Myocyte (in vitro differentiated cells): Measurements from ENCODE around the gene GTPBP2. TPM values are rescaled to one million over a fixed set of nuclear protein-coding genes. Genes with fewer than 3 reads are reported as not detected.
"Not testable (repeated sequence)": the region's sequence is repeated elsewhere in the genome, so short reads cannot be mapped to it uniquely, and the experiment has no call there.

Experiments used
- DNase-seq: peaks from one replicate; pipeline ENCODE4 v3.0.0-alpha.2; 2012; ENCODE audit warnings: low read depth
- polyA plus RNA-seq: library from polyadenylated mRNA; unstranded; fragments of >200 nt; gene quantifications from one replicate; pipeline ENCODE4 v1.2.1, GENCODE V29; 2012; ENCODE audit warnings: missing spikeins
- total RNA-seq: library from RNA; depleted of rRNA; stranded (reverse); fragments of >200 nt; gene quantifications from 2 replicates; pipeline ENCODE4 v1.2.3, GENCODE V29; 2014

The GTPBP2 gene
- total RNA-seq = 33.6 and 35.9 TPM in 2 replicates
- 107 TPM for polyA plus RNA-seq

- DNase-seq = peak; percentile 99
Observed at GRCh38 chr6:43629104-43629504, at the start of gene GTPBP2. Gene GTPBP2, minus strand, starts transcription at chr6:43629264. Its CDS starts 102 bp downstream, at chr6:43629162.

GRCh38 chr6:43678341-43678740 lies 49.3 kb upstream of the GTPBP2 start:
- DNase-seq = no peak

- no peak for DNase-seq
Observed at GRCh38 chr6:43677759-43678158, 48.7 kb upstream of the GTPBP2 start.

- peak; percentile 74 for DNase-seq
Observed at GRCh38 chr6:43676962-43677606, 48.0 kb upstream of the GTPBP2 start.

- DNase-seq = no peak
Observed at GRCh38 chr6:43674921-43675320, 45.9 kb upstream of the GTPBP2 start.

GRCh38 chr6:43674291-43674690 lies 45.2 kb upstream of the GTPBP2 start:
- DNase-seq = no peak

GRCh38 chr6:43673444-43674084 lies 44.5 kb upstream of the GTPBP2 start:
- no peak for DNase-seq

- no peak for DNase-seq
Observed at GRCh38 chr6:43671801-43672690, 43.0 kb upstream of the GTPBP2 start.

- DNase-seq = no peak
Observed at GRCh38 chr6:43671011-43671800, 42.1 kb upstream of the GTPBP2 start.

GRCh38 chr6:43670623-43670986 lies 41.5 kb upstream of the GTPBP2 start:
- no peak for DNase-seq

- DNase-seq = no peak
Observed at GRCh38 chr6:43669922-43670622, 41.0 kb upstream of the GTPBP2 start.

GRCh38 chr6:43669050-43669921 lies 40.2 kb upstream of the GTPBP2 start:
- peak; percentile 76 for DNase-seq

GRCh38 chr6:43668151-43669028 lies 39.3 kb upstream of the GTPBP2 start:
- DNase-seq = peak; percentile 52

- peak; percentile 81 for DNase-seq
Observed at GRCh38 chr6:43667245-43668150, 38.4 kb upstream of the GTPBP2 start.

- peak; percentile 73 for DNase-seq
Observed at GRCh38 chr6:43666196-43666920, 37.3 kb upstream of the GTPBP2 start.

GRCh38 chr6:43665376-43665775 lies 36.3 kb upstream of the GTPBP2 start:
- DNase-seq = peak; percentile 87

GRCh38 chr6:43662948-43663347 lies 33.9 kb upstream of the GTPBP2 start:
- DNase-seq = not testable (repeated sequence)
